ENCODE measurements around the gene SLC43A2.

DNA sequence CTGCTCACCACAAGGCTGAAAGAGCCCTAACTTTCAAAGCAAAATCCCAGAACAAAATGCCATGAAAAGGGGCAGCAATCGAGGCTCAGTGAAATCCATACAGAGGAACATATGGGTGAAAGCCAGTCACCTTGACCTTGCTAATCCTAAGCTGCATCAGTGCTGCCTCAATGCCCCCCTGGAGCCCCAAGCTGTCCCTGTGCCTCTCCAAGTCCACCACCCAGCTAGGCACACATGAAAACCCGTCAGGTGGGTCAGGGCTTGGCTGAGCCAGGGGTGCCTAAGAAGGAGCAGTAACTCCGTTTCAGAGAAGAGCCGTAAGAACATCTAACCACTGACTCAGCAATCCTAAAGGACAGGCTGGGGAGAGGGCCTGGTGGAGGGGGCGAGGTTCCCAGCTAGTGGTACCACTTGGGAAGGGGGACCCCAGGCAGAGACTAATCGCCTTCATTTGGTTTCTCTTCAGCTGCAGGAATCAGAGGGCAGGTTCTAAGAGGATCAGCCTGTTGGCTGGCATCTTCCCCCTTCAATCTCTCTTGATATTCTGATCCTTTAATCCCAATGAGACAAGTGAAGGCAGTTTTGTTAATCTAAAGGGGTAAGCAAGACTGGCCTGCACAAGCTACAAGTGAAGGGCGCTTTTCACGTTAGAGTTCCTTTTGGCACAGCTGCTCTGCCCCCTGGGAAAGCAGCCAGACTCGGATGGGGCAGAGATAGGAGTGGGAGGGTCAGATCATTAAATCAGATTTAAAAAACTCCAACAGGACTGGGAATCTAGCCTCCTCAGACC is 73.7 kb downstream of the SLC43A2 start:
- TF ChIP-seq POLR2A (IDR thresholded peaks at IDR 0.05): no peak
- TF ChIP-seq, protein P1, sequence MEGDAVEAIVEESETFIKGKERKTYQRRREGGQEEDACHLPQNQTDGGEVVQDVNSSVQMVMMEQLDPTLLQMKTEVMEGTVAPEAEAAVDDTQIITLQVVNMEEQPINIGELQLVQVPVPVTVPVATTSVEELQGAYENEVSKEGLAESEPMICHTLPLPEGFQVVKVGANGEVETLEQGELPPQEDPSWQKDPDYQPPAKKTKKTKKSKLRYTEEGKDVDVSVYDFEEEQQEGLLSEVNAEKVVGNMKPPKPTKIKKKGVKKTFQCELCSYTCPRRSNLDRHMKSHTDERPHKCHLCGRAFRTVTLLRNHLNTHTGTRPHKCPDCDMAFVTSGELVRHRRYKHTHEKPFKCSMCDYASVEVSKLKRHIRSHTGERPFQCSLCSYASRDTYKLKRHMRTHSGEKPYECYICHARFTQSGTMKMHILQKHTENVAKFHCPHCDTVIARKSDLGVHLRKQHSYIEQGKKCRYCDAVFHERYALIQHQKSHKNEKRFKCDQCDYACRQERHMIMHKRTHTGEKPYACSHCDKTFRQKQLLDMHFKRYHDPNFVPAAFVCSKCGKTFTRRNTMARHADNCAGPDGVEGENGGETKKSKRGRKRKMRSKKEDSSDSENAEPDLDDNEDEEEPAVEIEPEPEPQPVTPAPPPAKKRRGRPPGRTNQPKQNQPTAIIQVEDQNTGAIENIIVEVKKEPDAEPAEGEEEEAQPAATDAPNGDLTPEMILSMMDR (IDR thresholded peaks at IDR 0.05): no peak

Measured in body of pancreas (tissue), 4 donors.